ENCODE results near the gene RNF19B.
"Not testable (repeated sequence)": the region's sequence is repeated elsewhere in the genome, so short reads cannot be mapped to it uniquely, and the experiment has no call there.

Gene RNF19B, protein sequence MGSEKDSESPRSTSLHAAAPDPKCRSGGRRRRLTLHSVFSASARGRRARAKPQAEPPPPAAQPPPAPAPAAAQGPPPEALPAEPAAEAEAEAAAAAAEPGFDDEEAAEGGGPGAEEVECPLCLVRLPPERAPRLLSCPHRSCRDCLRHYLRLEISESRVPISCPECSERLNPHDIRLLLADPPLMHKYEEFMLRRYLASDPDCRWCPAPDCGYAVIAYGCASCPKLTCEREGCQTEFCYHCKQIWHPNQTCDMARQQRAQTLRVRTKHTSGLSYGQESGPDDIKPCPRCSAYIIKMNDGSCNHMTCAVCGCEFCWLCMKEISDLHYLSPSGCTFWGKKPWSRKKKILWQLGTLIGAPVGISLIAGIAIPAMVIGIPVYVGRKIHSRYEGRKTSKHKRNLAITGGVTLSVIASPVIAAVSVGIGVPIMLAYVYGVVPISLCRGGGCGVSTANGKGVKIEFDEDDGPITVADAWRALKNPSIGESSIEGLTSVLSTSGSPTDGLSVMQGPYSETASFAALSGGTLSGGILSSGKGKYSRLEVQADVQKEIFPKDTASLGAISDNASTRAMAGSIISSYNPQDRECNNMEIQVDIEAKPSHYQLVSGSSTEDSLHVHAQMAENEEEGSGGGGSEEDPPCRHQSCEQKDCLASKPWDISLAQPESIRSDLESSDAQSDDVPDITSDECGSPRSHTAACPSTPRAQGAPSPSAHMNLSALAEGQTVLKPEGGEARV

DNA sequence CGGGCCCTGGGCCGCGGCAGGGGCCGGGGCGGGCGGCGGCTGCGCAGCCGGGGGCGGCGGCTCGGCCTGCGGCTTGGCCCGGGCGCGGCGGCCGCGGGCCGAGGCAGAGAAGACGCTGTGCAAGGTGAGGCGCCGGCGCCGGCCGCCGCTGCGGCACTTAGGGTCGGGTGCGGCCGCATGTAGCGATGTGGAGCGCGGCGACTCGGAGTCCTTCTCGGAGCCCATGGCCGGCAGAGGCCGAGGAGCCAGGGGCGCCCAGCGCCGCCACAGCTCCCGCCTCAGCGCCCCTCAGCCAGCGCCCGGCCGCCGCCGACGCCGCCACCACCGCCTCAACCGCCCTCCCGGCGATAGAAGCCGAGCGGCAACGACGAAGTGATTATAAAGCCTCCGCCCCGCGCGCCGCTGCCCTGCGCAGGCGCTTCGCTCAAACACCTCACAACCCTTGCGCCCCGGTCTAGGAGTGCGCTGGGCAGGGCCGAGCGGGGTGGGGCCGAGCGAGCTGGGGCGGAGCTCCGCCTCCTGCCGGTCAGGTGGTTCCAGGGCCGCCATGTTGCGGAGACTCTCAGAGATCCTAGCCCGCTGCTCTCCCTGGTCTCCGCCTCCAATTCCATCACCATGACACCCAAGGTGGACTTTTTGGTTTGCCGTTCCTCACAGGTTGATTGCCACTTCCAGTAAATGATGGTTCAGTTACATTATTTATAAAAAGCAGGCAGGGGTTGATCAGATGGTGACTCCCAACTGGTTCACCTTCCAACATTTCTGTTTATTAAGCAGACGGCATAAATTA lies at the start of gene RNF19B:
Gene RNF19B, minus strand, starts transcription at position 349 of the 790 bp plus-strand sequence. Its CDS starts 124 bp downstream, at position 225.
- peak; percentile 92 for DNase-seq

DNA sequence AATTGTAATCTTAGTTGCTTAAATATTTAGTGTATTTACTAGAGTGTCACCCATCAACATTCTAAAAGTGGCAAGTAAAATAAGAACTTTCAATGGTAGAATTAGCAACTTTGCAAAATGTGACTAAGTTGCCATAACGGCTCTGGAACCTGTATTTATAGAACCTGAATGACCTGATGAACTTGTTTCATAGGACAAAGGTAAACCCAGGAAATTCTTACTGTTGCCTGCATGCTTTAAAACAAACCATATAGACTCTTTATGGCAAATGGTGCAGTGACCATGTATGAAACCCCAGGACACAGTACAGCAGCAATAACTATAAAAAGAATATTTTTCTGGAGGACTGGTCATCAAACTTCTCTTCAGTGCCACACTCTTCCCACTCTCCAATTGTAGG lies 49.2 kb upstream of the RNF19B start:
- no peak for DNase-seq

GRCh38 chr1:33012165-33012564 lies 47.6 kb upstream of the RNF19B start:
- no peak for DNase-seq

DNA sequence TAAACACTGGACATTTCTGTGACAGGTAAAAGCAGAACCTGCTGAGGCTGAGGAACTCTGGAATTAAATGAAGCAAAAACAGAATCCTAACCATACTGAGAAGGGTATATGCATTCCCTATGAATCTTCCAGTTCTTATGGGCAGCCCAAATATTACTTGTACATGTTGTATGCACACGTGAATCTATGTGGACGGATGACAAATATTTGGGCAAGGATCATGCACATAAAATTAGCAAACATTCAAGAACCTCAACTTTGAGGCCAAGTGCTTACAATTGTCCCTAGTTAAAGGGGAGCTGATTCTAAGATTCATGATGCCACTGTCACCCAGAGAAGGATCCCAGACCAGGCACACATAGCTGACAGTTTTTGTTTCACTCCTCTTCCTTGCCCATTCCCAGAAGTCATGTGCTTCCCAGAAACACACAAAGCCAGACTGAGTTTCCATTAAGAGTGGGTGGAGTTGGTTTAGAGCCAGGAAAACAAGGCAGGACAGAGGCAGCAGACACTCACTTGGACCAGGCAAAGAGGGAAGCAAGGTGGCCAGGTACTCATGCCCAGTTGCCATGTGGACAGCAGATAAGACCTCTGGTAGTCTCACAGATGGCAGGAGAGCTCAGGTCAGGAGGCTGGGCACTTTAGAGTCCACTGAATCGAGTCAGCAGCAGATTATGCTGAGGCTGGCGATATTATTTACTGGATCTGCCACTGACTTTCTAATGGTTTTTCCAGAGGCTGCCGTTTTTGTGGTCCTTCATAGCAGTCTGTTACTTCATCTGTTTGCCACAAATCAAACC lies 46.5 kb upstream of the RNF19B start:
- DNase-seq: no peak

DNA sequence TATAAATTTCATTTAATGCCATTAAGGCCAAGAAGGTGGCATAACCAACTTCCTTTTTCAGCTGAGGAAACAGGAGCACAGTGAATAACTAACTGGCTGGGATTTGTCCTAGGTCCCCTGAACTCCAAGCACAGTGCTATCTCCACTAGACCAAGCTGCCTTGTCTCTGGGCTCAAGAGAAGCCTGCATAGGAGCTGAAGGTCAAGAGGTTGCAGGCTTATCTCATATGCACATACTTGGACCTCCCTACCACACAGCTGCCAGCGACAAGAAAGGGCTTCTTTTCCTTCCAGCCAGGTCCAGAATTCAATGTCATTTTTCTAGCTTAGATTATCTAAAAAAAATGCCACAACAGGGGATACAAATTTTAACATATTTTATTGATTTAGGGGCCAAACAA lies 45.0 kb upstream of the RNF19B start:
- DNase-seq: no peak

DNA sequence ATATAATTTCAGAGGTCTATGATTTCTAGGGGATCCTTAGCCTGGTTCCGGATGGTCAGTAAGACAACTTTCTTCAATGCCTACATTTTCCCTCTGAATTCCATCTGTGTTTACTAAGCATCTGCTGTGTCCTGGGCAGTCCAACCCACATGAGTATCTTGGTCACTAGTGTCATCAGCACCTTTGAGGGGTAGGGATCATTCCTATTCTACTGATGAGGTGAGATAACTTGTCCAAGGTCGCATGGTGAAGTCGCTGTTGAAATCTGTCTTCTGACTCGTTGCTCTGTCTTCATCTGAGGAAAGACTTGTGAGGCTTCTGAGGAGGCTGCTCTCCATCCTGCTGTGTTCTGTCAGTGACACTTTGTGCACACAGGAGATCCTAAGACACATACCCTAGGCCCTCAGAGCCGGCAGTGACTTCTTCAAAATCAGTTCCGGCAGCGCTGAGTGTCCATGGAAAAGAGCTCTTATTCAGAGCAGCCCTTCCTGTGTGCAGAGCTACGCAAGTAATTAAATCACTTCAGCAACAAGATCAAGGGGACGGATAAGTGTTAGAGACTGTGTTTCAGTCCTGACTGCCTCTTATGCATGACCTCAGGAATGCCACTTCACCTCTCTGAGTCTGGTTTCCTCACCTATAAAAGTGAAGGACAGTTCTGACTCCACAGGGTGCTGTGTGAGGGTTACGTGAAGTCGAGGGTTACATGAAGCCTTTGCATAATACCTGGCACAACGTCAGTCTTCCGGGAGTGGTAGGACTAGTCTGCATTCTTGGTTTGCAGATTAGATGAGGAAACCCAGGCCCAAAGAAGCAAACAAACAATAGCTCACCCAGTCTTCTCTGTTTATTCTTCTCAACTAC lies 43.7 kb upstream of the RNF19B start:
- DNase-seq: no peak

DNA sequence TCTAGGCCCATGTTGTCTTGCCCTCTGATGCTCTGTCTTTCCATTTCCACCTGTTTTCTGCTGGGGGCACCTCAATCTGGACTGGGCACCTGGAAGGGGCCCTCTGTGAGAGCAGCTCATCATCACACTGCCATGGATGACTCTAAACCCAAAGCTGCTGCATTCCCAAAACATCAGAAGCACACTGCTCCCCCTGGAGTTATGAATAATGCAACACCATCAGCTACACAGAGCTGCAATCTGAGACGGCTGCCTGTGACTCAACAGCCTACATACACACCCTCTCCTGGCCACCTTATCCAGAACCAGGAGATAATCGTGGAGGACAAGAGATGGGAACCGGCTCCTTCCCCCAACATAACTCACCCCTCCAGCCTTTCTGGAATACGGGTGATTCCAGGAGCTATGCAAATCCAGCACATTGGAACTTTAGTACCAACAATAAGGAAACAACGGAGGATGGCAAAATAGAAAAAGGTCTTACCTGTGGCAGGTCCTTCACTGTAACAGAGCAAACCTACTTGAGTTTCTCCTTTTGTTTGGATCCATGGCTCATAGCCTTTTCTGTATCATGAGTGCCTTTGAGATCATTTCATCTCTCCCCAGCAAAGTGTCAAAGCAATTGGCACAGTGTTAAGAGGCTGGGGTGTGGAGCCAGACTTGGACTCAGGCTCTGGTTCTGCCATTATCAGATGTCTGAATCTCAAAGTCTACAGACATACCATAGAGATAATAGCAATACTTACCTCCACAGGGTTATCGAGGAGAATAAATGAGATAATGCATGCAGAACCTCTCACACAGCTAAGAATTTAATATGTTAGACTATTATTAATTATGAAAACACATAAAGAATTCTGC lies 42.8 kb upstream of the RNF19B start:
- DNase-seq: no peak

GRCh38 chr1:33005838-33006421 lies 41.3 kb upstream of the RNF19B start:
- DNase-seq: no peak

GRCh38 chr1:33005117-33005837 lies 40.7 kb upstream of the RNF19B start:
- no peak for DNase-seq

DNA sequence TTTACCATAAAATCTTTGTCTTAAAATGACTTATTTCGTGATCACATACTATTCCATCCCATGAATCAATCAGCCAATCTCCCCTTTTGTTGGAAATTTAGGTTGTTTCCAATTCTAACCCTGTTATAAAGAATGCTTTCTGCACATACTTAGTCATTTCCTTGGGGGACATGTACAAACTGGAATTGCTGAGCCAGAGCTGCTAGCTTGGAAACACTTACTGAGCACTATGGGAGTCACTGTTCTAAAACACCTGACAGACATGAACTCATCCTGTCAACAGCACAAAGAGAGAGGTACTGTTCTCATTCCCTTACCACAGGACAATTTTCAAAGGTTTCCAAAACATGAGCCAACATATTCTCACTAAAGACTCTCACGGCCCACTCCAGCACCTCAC lies 40.0 kb upstream of the RNF19B start:
- DNase-seq: no peak

GRCh38 chr1:33003657-33004056 lies 39.0 kb upstream of the RNF19B start:
- no peak for DNase-seq

DNA sequence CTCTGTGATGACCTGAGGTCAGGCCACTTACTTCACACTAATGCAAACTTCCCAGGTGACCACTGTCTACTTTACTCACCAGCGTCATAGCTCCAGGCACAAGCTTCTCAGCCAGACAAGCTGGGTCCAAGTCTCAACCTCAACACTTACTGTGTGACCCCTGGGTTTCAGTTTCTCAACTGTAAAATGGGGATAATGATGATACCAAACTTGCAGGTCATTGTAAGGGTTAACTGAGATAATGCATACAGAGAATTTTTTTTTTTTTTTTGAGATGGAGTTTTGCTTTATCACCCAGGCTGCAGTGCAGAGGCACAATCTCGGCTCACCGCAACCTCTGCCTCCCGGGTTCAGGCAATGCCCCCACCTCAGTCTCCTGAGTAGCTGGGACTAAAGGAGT lies 37.4 kb upstream of the RNF19B start:
- DNase-seq: no peak

GRCh38 chr1:33001282-33001681 lies 36.7 kb upstream of the RNF19B start:
- no peak for DNase-seq

DNA sequence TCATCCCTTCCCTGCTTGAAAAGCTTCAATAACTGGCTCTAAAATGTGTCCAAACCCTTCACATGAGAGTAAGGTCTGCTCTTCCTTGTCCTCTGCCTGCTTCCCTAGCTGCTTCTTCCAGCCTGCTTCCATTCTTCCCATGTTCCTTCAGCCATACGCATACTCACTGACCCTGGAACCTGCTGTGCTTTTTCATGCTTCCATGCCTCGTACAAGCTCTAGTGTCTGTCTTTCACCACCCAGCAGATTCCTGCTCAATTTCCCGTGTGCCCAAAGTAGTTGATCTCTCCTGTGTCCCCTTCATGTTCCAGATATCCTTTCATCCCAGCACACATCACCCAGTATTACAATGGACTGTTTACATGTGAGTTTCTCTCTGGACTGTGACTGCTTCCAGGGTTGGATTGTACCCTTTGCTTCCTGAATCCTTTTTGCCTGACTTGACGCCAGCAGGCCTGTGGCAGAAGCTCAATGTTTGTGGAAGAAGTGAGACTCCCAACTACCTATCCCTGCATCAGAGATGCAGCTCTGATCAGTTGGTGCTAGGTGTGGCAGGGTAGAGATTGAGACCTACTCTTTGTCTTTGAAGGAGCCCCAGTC lies 35.9 kb upstream of the RNF19B start:
- no peak for DNase-seq

DNA sequence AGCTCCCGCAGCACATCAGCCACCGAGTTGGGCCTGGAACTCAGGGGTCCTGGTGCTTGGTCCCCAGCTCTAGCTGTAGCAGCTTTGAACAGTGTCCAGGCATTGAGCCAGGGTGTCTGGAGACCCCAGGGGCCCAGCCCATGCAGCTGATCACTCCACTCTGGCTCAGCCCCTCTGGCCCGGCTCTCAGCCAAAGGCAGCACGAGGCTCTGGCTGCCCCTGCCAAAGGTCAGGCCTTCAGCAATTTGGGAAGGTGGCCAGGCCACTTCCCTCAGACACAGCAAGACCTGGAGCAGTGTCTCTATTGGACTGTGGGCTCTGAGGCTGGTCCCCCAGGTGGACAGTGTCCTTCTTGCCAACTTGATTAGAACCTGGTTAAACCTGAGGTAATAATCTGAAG lies 34.4 kb upstream of the RNF19B start:
- DNase-seq: no peak

DNA sequence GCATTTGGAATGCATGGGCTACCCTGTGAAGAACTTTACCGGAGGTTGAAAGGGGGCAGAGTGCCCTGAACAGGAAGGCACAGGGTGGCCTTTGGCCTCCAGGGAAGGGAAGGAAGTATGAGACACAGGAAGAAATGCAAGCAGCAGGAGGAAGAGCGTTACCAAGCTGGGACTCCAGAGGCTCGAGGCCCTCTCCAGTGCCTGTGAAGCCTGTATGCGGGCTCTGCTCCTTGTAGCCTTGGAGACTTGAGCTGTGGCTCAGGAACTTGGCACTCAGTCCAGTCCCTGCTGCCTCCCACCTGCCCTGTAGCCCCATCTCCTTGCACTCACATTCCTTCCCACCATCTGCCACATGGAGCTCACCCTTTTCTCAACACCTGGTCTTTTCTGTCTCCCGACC lies 33.5 kb upstream of the RNF19B start:
- DNase-seq: peak; percentile 14

DNA sequence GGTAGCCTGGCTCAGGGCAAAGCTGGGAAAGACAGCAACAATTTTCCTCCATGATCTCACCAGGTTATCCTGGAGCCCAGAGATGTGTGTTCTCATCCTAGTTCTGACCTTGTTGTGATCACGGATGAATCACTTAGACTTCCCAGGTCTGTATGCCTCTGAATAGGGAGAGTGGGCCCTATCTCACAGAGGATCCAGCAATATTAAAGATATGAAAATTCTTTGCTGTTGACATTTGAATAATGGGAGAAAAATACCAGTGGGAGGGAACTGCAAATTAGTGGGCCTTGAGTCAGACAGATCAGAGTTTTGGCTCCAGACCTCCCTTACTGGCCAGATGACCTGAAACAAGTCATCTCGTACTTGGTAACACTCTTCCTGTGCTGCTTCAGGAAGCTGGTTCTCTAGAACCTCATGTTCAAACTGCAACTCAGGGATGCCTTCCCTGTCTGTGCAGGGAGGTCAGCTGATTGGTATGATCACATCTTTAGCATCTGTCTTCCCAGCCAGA lies 32.8 kb upstream of the RNF19B start:
- DNase-seq: no peak

GRCh38 chr1:32993324-32993636 lies 28.7 kb upstream of the RNF19B start:
- DNase-seq: not testable (repeated sequence)
